Duodenal mucosa (tissue), 2 donors: ENCODE results near the gene EIF3A.

ENCODE experiments used
- H3K27ac ChIP-seq: one replicate; pipeline ENCODE4 v1.7.0; 2013; ENCODE audit warnings: low read depth, low read length
- H3K27me3 ChIP-seq, 2 donors: one replicate each; pipeline ENCODE4 v1.7.0; 2013; ENCODE audit warnings: low read length in 2 of 2, control low read depth in 1 of 2; ENCODE audit not compliant: insufficient read depth in 2 of 2, control insufficient read depth in 1 of 2
- H3K36me3 ChIP-seq, 2 donors: one replicate each; pipeline ENCODE4 v1.7.0; 2013; ENCODE audit warnings: low read length in 2 of 2, control low read depth in 1 of 2; ENCODE audit not compliant: insufficient read depth in 2 of 2, control insufficient read depth in 1 of 2
- H3K4me1 ChIP-seq, 2 donors: one replicate each; pipeline ENCODE4 v1.7.0; 2013; ENCODE audit warnings: low read length in 2 of 2, control low read depth in 1 of 2; ENCODE audit not compliant: insufficient read depth in 2 of 2, control insufficient read depth in 1 of 2
- H3K4me3 ChIP-seq, 2 donors: one replicate each; pipeline ENCODE4 v1.7.0; 2013; ENCODE audit warnings: low read length in 2 of 2, low read depth in 1 of 2
- H3K9ac ChIP-seq, 2 donors: one replicate each; pipeline ENCODE4 v1.7.0; 2013; ENCODE audit warnings: low read length in 2 of 2, low read depth in 1 of 2
- H3K9me3 ChIP-seq, 2 donors: one replicate each; pipeline ENCODE4 v1.7.0; 2013; ENCODE audit warnings: low read length in 2 of 2, control low read depth in 1 of 2; ENCODE audit not compliant: control insufficient read depth in 1 of 2

EIF3A gene

GRCh38 chr10:119020627-119020946, 60.0 kb downstream of the EIF3A start:
- Histone ChIP-seq H3K9me3 (no peaks in the 10 kb centered on the region), H3K4me3 (no peak overlapping the region), H3K27me3 (no peaks in the 10 kb centered on the region), H3K9ac (no peak overlapping the region), H3K36me3 (no peaks in the 10 kb centered on the region), H3K4me1 (no peaks in the 10 kb centered on the region), H3K27ac (no peak overlapping the region)

- no peaks in the 10 kb centered on the region for H3K27me3 ChIP-seq
- H3K27ac ChIP-seq: no peak overlapping the region
- H3K4me3 ChIP-seq: no peak overlapping the region
- H3K4me1 ChIP-seq: no peaks in the 10 kb centered on the region
- no peaks in the 10 kb centered on the region for H3K9me3 ChIP-seq
- H3K36me3 ChIP-seq: no peaks in the 10 kb centered on the region
- no peak overlapping the region for H3K9ac ChIP-seq
Observed at GRCh38 chr10:119007211-119007574, 73.4 kb downstream of the EIF3A start.

- Histone ChIP-seq H3K4me1 (no peaks in the 10 kb centered on the region), H3K27me3 (peaks cover 0 to 4% of the 10 kb centered on the region in 2 donors), H3K4me3 (no peak overlapping the region), H3K27ac (no peak overlapping the region), H3K9ac (no peak overlapping the region), H3K36me3 (no peaks in the 10 kb centered on the region), H3K9me3 (no peaks in the 10 kb centered on the region)
Observed at GRCh38 chr10:119006451-119007210, 74.0 kb downstream of the EIF3A start.

- H3K27me3 ChIP-seq: peaks cover 0 to 4% of the 10 kb centered on the region in 2 donors
- no peaks in the 10 kb centered on the region for H3K9me3 ChIP-seq
- no peaks in the 10 kb centered on the region for H3K36me3 ChIP-seq
- no peak overlapping the region for H3K27ac ChIP-seq
- no peaks in the 10 kb centered on the region for H3K4me1 ChIP-seq
- no peak overlapping the region for H3K9ac ChIP-seq
- H3K4me3 ChIP-seq: no peak overlapping the region
Observed at GRCh38 chr10:119005362-119006043, 75.1 kb downstream of the EIF3A start.

- Histone ChIP-seq H3K27me3 (peaks cover 4 to 6% of the 10 kb centered on the region in 2 donors), H3K9ac (no peak overlapping the region), H3K36me3 (no peaks in the 10 kb centered on the region), H3K9me3 (no peaks in the 10 kb centered on the region), H3K27ac (no peak overlapping the region), H3K4me3 (no peak overlapping the region), H3K4me1 (no peaks in the 10 kb centered on the region)
Observed at GRCh38 chr10:119003572-119004289, 76.9 kb downstream of the EIF3A start.

- Histone ChIP-seq H3K27me3 (peaks cover 4 to 6% of the 10 kb centered on the region in 2 donors), H3K4me3 (no peak overlapping the region), H3K4me1 (no peaks in the 10 kb centered on the region), H3K36me3 (no peaks in the 10 kb centered on the region), H3K9me3 (no peaks in the 10 kb centered on the region), H3K27ac (no peak overlapping the region), H3K9ac (no peak overlapping the region)
Observed at GRCh38 chr10:119001717-119002500, 78.7 kb downstream of the EIF3A start.

- Histone ChIP-seq H3K27me3 (peaks cover 4 to 6% of the 10 kb centered on the region in 2 donors), H3K9me3 (no peaks in the 10 kb centered on the region), H3K9ac (no peak overlapping the region), H3K4me3 (no peak overlapping the region), H3K4me1 (no peaks in the 10 kb centered on the region), H3K36me3 (no peaks in the 10 kb centered on the region), H3K27ac (no peak overlapping the region)
Observed at GRCh38 chr10:118998183-118998582, 82.4 kb downstream of the EIF3A start.

- no peak overlapping the region for H3K9ac ChIP-seq
- H3K9me3 ChIP-seq: no peaks in the 10 kb centered on the region
- no peak overlapping the region for H3K4me3 ChIP-seq
- no peaks in the 10 kb centered on the region for H3K36me3 ChIP-seq
- no peaks in the 10 kb centered on the region for H3K4me1 ChIP-seq
- no peak overlapping the region for H3K27ac ChIP-seq
- peaks cover 4 to 6% of the 10 kb centered on the region in 2 donors for H3K27me3 ChIP-seq
Observed at GRCh38 chr10:118997379-118997778, 83.2 kb downstream of the EIF3A start.

- Histone ChIP-seq H3K9me3 (no peaks in the 10 kb centered on the region), H3K4me1 (no peaks in the 10 kb centered on the region), H3K27me3 (peaks cover 0 to 9% of the 10 kb centered on the region in 2 donors), H3K27ac (no peak overlapping the region), H3K9ac (no peak overlapping the region), H3K36me3 (no peaks in the 10 kb centered on the region), H3K4me3 (no peak overlapping the region)
Observed at GRCh38 chr10:118995739-118996138, 84.9 kb downstream of the EIF3A start.
